Smooth muscle cell of the brain vasculature (primary cell): ENCODE measurements around the gene MSI1.
"Not testable (repeated sequence)": the region's sequence is repeated elsewhere in the genome, so short reads cannot be mapped to it uniquely, and the experiment has no call there.

ENCODE experiments used
- DNase-seq: peaks from one replicate; pipeline ENCODE4 v3.0.0-alpha.2; 2012; ENCODE audit warnings: low read depth, low spot score

Gene MSI1

DNA sequence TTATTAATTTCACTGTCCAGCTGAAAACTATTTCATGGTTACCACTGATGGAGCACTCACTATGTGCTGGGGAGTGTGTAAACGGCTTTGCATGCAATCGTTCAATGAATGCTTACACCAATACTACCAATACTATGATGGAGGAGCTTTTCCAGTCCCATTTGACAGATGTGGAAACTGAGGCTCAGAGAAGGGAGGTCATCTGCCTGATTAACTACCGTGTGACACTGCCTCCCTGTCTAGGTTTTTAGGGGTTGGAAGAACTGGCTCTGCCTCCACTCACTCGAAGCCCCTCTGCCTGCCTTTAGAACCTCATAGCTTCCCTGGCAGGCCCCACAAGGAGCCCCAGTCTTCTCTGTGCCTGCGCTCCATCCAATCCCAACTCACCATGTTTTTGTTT lies 11.9 kb downstream of the MSI1 start:
- no peak for DNase-seq

- peak; percentile 54 for DNase-seq
Measured at GRCh38 chr12:120356567-120357030, 12.4 kb downstream of the MSI1 start.

DNA sequence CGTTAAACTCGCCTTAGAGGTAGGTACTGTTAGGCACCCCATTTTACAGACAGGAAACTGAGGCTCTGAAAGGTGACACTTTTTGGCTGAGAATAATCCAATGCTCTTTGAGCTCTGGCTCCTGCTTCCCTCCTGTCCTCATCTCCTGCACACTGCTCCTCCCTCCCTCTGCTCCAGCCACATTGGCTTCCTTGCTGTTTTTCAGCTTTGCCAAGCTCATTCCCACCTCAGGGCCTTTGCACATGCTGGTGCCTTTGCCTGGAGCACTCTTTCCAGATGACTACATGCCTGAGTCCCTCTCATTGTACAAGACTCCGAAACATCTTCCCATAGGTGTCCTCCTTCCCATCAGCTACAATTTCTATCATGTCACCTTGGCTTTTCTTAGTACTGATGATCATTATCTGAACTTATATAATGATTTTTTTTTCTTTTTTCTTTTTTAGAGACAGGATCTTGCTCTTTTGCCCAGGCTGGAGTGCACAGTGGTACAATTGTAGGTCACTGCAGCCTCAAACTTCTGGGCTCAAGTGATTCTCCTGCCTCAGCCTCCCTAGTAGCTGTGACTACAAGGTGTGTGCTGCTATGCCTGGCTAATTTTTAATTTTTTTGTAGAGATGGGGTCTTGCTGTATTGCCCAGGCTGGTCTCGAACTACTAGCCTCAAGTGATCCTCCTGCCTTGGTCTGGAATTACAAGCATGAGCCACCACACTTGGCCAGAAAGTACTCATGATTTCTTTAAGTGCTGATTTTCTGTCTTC lies 15.2 kb downstream of the MSI1 start:
- DNase-seq = no peak

DNA sequence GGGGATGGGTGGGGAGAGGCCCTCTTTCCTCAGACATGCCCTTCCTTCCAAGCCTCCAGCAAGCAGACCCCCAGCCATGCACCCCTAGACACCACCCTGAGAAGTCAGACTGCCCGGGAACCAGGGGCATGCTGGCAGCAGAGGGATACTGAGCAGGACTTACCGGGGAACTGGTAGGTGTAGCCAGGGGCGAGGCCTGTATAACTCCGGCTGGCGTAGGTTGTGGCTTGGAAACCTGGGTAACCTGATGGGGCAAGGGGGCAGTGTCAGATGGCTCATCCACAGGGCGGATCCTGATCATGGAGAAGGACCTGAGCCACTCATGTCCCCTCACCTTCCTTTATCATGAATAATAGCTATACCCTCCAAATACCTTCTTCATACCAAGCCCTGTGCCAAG lies 15.8 kb downstream of the MSI1 start:
- DNase-seq = no peak

DNA sequence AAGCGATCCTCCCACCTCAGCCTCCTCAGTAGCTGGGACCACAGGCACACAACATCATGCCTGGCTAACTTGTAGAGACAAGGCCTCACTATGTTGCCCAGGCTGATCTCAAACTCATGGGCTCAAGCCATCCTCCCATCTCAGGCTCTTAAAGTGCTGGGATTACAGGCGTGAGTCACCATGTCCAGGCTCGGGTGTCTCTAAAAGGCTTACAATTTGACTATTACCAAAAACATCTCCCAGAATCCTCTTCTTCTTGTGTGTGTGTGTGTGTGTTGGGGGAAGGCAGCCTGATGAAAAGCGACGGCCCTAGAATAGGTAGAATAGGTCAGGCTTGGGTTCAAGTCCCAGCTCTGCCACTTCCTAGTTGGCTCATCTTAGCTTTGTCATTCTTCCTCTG lies 16.8 kb downstream of the MSI1 start:
- no peak for DNase-seq

DNA sequence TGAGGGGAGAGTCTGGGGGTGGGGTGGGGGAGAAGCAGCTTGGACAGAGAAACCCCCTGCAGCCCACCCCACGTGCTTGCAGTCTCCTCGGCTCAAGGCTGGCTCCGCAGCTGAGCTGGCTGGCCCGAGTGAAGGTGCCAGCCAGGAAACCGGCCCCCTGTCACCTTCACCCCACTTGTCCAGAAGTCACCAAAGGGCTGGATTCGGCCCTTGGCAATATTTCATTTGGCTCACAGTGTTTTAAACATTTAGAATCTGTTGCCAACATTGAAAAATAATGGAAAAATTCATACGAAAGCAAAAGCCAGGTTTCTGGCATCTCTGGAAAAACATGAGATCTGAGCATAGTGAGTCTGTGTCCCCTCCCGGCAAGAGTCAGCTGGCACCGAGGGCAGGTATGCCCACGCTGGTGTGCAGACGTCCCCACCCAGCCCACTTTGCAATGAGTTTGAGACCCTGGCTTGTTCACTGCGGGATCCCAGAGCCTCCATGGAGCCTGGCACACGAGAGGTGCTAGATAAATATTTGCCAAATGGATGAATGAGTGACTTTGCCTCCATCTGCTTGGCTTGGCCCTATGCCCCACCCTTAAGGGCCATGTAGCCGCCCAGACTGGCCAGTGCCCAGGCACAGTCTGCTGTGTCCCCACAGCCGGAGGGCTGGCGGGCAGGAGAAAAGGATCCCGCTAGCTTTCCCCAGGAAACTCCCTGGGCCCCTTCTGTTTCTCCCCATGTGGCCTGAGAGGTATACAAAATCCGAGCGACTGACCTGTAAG lies 18.2 kb downstream of the MSI1 start:
- no peak for DNase-seq

- no peak for DNase-seq
Measured at GRCh38 chr12:120347766-120348165, 21.2 kb downstream of the MSI1 start.

DNA sequence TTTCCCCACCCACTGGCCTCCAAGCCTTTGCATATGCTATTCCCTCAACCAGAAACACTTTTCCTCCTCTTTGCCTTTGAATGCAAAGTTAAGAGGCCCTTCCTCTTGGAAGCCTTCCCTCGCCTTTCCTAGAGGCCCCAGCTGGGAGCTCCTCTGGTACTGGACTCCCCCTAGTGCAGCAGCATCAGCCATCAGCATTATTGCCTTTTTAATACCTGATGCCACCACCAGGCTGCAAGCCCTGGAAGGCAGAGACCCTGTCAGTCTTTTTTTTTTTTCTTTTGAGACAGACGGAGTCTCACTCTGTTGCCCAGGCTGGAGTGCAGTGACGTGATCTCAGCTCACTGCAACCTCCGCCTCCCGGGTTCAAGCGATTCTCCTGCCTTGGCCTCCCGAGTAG lies 22.3 kb downstream of the MSI1 start:
- DNase-seq = no peak

GRCh38 chr12:120346031-120346430 lies 22.9 kb downstream of the MSI1 start:
- no peak for DNase-seq

GRCh38 chr12:120343692-120344091 lies 25.3 kb downstream of the MSI1 start:
- no peak for DNase-seq

- DNase-seq = no peak
Measured at GRCh38 chr12:120343039-120343537, 25.9 kb downstream of the MSI1 start.

GRCh38 chr12:120342175-120343038 lies 26.6 kb downstream of the MSI1 start:
- DNase-seq = no peak

DNA sequence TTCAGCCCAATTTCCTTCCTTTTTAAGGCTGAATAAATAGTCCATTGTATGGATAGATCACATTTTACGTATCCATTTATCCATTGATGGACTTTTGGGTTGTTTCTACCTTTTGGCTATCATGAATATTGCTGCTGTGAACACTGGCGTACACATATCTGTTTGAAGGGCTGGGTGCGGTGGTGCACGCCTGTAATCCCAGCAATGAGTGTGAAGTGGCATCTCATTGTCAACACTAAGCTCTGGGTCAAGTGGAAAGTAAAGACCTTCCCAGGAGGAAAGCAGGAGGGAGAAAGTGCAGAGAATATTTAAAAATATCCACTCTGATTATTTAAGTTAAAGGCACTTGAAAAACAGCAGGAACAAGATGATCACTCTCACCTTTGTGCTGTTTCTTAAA lies 29.7 kb downstream of the MSI1 start:
- DNase-seq = no peak

DNA sequence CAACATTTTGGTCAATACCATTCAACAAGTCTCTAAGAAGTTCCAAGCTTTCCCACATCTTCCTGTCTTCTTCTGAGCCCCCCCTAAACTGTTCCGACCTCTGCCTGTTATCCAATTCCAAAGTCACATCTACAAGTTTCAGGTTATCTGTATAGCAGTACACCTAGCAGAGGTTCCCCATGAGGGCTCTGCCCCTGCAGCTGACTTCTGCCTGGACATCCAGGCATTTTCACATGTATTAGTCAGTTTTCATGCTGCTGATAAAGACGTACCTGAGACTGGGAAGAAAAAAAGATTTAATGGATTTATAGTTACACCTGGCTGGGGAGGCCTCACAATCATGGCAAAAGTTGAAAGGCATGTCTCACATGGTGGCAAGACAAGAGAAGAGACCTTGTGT lies 31.2 kb downstream of the MSI1 start:
- DNase-seq = no peak

DNA sequence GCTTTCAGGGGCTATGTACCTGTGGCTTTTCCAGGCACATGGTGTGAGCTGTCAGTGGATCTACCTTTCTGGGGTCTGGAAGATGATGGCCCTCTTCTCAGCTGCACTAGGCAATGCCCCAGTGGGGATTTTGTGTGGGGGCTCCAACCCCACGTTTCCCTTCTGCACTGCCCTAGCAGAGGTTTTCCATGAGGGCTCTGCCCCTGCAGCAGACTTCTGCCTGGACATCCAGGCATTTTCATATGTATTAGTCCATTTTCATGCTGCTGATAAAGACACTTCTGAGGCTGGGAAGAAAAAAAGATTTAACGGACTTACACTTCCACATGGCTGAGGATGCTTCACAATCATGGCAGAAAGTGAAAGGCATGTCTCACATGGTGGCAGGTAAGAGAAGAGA lies 32.6 kb downstream of the MSI1 start:
- not testable (repeated sequence) for DNase-seq

GRCh38 chr12:120335447-120335846 lies 33.5 kb downstream of the MSI1 start:
- DNase-seq = peak; percentile 9

DNA sequence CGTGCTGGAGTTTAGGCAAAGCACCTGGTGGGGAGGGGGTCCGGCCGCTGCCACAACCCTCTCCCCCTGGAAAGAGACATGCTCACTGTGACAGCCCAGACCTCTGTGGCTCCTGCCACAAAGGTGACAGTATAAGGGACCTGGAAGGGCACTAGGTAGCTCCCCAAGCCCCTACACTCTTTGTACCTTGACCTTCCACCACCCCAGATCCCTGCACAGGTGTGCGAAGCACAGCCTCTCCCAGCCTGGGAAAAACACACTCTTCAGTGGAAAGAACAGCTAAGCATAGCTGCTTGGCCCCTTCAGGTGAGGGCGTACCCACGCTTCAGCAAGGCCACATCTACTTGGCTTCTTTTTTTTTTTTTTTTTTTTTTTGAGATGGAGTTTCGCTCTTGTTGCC lies 36.4 kb downstream of the MSI1 start:
- DNase-seq = no peak

DNA sequence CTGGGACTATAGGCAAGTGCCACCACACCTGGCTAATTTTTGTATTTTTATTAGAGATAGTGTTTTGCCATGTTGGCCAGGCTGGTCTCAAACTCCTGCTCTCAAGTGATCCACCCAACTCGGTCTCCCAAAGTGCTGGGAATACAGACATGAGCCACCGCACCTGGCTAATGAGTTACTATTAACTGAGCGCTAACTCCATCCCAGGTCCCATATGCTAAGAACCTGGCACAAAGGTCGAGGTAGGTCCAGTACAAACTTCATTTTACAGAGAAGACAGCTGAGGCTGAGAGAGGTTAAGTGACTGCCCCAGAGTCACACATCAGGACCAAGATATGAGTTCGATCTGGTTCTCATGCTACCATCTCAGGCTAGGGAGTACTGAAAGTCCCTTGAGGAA lies 36.9 kb downstream of the MSI1 start:
- DNase-seq = no peak

DNA sequence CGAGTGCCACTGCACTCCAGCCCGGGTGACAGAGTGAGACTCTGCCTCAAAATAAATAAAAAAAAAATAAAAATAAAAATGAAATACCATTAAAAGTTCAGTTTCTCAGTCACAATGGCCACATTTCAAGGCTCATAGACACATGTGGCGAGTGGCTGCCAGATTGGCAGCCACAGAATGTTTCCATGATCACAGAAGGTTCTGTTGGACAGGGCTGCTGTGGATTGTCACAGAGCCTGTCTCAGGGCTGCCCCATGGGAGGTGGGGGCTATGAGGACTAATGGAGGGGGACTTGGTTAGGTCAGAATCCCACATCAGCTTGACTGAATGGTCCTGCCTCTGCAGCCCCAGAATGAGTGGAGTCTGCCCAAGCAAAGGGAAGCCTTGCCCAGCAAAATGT lies 37.6 kb downstream of the MSI1 start:
- DNase-seq = no peak

- no peak for DNase-seq
Measured at GRCh38 chr12:120328228-120328627, 40.7 kb downstream of the MSI1 start.

GRCh38 chr12:120327593-120327992 lies 41.4 kb downstream of the MSI1 start, which contains the start of gene PLA2G1B:
PLA2G1B (minus strand) TSS chr12:120327779; CDS start chr12:120327753, 26 bp downstream.
- no peak for DNase-seq
